Right lobe of liver (tissue), 6 donors: ENCODE results near the gene SLC38A2. TPM values are rescaled to one million over a fixed set of nuclear protein-coding genes. Genes with fewer than 3 reads are reported as not detected.
A peak's percentile ranks its signal among the peaks of the same experiment; 100 is the strongest.

Experiments
- ATAC-seq, 4 donors: fragments of 200-7000 bp; cut with Tn5 transposase; one replicate each; pipeline ENCODE4 v1.9.1; 2020; ENCODE audit warnings: mild to moderate bottlenecking in 4 of 4, moderate library complexity in 4 of 4
- DNase-seq, 3 donors: peaks; one replicate each; pipeline ENCODE4 v3.0.0-alpha.2; 2020
- H3K27ac ChIP-seq, 3 donors: fragments of 200-600 bp; one replicate each; pipeline ENCODE4 v1.8.0; 2022
- H3K27me3 ChIP-seq, 2 donors: fragments of 200-600 bp; one replicate each; pipeline ENCODE4 v1.8.0; 2022
- H3K36me3 ChIP-seq, 4 donors: fragments of 200-600 bp; sonication (generic) in 1 of 4; one replicate each; pipeline versions ENCODE4 v1.5.1 to v1.8.0; 2017 to 2022; ENCODE audit warnings: control low read depth in 1 of 4
- H3K4me1 ChIP-seq, 4 donors: fragments of 200-600 bp; sonication (generic) in 1 of 4; one replicate each; pipeline versions ENCODE4 v1.5.1 to v1.8.0; 2017 to 2022; ENCODE audit warnings: control low read depth in 1 of 4
- H3K4me3 ChIP-seq, 3 donors: fragments of 200-600 bp; one replicate each; pipeline ENCODE4 v1.8.0; 2022
- H3K9me3 ChIP-seq, 4 donors: fragments of 200-600 bp; sonication (generic) in 1 of 4; one replicate each; pipeline versions ENCODE4 v1.5.1 to v1.8.0; 2017 to 2022; ENCODE audit warnings: control low read depth in 1 of 4
- CTCF ChIP-seq, 4 donors: fragments of 200-600 bp in 3 of 4; fragments of 450-650 bp in 1 of 4; IDR thresholded peaks; one replicate each; pipeline versions ENCODE4 v1.5.1 to v1.8.0; 2016 to 2022; ENCODE audit warnings: antibody characterized with exemption in 4 of 4, mild to moderate bottlenecking in 2 of 4
- POLR2A ChIP-seq: fragments of 450-650 bp; IDR thresholded peaks from one replicate; pipeline ENCODE4 v1.6.1; 2017; ENCODE audit warnings: antibody characterized with exemption, mild to moderate bottlenecking
- WGBS: methylation state at CpG from one replicate; pipeline ENCODE4 v1.1.6; 2018; ENCODE audit warnings: low coverage, low lambda C conversion rate; ENCODE audit not compliant: insufficient coverage; ENCODE audit errors: missing lambda C conversion rate; 5-methylcytosine and 5-hydroxymethylcytosine counted together
- intact Hi-C, 2 donors: fragments of 100-400 bp; cut with DNase I; formaldehyde crosslinking; loops; one replicate each; pipeline versions ENCODE4 v1.11.2 to v1.14.1; 2022
- total RNA-seq, 6 experiments: library from RNA; depleted of rRNA in 2 of 6; stranded (reverse); fragments of >200 nt in 2 of 6; fragmentation: NEBNext Ultra II Directional in 3 of 6; extraction: Animal tissue kit (Norgen Biotek cat#: 25700) in 3 of 6; gene quantifications; one replicate each; pipeline versions ENCODE4 v1.1.0 to v1.2.4, GENCODE V29; 2016 to 2023
- donor health status: DM: no; HTN: yes; CAD: no.
- donor health status: DM: no; HTN: no; CAD: no.
- donor health status: DM: no; HTN: no; CAD: no.
- donor health status: DM: no; HTN: yes; CAD: no.
- donor health status: DM: no; HTN: yes; CAD: no.

The SLC38A2 gene
- total RNA-seq, 6 experiments from 2014 or later: 77.0 to 463 (median 290) TPM

GRCh38 chr12:46358791-46359666, 13.5 kb downstream of the SLC38A2 start:
- no peak for DNase-seq
- intact Hi-C loops: loop anchor here in 1 of 2 donors (10.0 kb wide), 1 partner anchor 296 kb away; no protein-coding TSS in a partner anchor
- no peak overlapping the region for H3K27ac ChIP-seq
- peaks cover 0 to 28% (median 0%) of the 10 kb centered on the region in 4 donors for H3K4me1 ChIP-seq
- peak in 1 of 4 donors; percentile 2 for ATAC-seq
- 92% methylated on average over 7 of the region's 7 CpGs for WGBS
- H3K4me3 ChIP-seq: no peak overlapping the region
- no peaks in the 10 kb centered on the region for H3K27me3 ChIP-seq
- peaks cover 26 to 58% (median 45%) of the 10 kb centered on the region in 4 donors for H3K36me3 ChIP-seq
- TF ChIP-seq CTCF (IDR thresholded peaks at IDR 0.05) (no peak), POLR2A (peak; percentile 60)
- no peaks in the 10 kb centered on the region for H3K9me3 ChIP-seq

- intact Hi-C loops: loop anchor here in 1 of 2 donors (10.0 kb wide), 1 partner anchor 296 kb away; no protein-coding TSS in a partner anchor
- H3K36me3 ChIP-seq: peaks cover 20 to 51% (median 38%) of the 10 kb centered on the region in 4 donors
These were observed 14.3 kb downstream of the SLC38A2 start for GRCh38 chr12:46358325-46358700.

GRCh38 chr12:46357438-46358324, 14.9 kb downstream of the SLC38A2 start:
- Histone ChIP-seq H3K4me3 (no peak overlapping the region), H3K36me3 (peaks cover 20 to 45% (median 32%) of the 10 kb centered on the region in 4 donors), H3K9me3 (no peaks in the 10 kb centered on the region), H3K27ac (peak overlapping the region in 1 of 3 donors; percentile 14), H3K4me1 (peaks cover 0 to 25% (median 0%) of the 10 kb centered on the region in 4 donors), H3K27me3 (no peaks in the 10 kb centered on the region)
- peak; percentile 20 to 56 (median 34) for ATAC-seq
- 26% methylated on average over 6 of the region's 6 CpGs for WGBS
- no peak for DNase-seq
- TF ChIP-seq POLR2A: peak; percentile 77
- no peak for TF ChIP-seq CTCF (IDR thresholded peaks at IDR 0.05)
- intact Hi-C loops: loop anchor here in 1 of 2 donors (10.0 kb wide), 1 partner anchor 297 kb away; no protein-coding TSS in a partner anchor

More at GRCh38 chr12:46358325-46358700, 14.3 kb downstream of the SLC38A2 start:
- no peak for TF ChIP-seq CTCF (IDR thresholded peaks at IDR 0.05)
- H3K4me3 ChIP-seq: no peak overlapping the region
- H3K9me3 ChIP-seq: no peaks in the 10 kb centered on the region
- no peak for ATAC-seq
- no peak for DNase-seq
- H3K27me3 ChIP-seq: no peaks in the 10 kb centered on the region
- H3K4me1 ChIP-seq: peaks cover 0 to 25% (median 0%) of the 10 kb centered on the region in 4 donors
- no peak overlapping the region for H3K27ac ChIP-seq

- Histone ChIP-seq H3K4me3 (no peak overlapping the region), H3K36me3 (peaks cover 11 to 37% (median 24%) of the 10 kb centered on the region in 4 donors), H3K9me3 (no peaks in the 10 kb centered on the region), H3K4me1 (peaks cover 0 to 20% (median 0%) of the 10 kb centered on the region in 4 donors), H3K27me3 (no peaks in the 10 kb centered on the region), H3K27ac (peak overlapping the region in 1 of 3 donors; percentile 14)
- no peak for DNase-seq
- TF ChIP-seq CTCF (IDR thresholded peaks at IDR 0.05) (no peak), POLR2A (no peak)
- intact Hi-C loops: loop anchor here in 1 of 2 donors (10.0 kb wide), 1 partner anchor 298 kb away; no protein-coding TSS in a partner anchor
- peak; percentile 6 to 43 (median 21) for ATAC-seq
- whole genome bisulfite sequencing: 46% methylated on average over 5 of the region's 5 CpGs
These were observed 15.7 kb downstream of the SLC38A2 start for GRCh38 chr12:46356655-46357437.
